IPS DF 19.7 (cell line): ENCODE measurements around the gene ABCC11.

Source experiments
- DNase-seq: peaks from one replicate; pipeline ENCODE4 v3.0.0-alpha.2; 2013; ENCODE audit warnings: low read depth, low spot score

ABCC11 gene

DNA sequence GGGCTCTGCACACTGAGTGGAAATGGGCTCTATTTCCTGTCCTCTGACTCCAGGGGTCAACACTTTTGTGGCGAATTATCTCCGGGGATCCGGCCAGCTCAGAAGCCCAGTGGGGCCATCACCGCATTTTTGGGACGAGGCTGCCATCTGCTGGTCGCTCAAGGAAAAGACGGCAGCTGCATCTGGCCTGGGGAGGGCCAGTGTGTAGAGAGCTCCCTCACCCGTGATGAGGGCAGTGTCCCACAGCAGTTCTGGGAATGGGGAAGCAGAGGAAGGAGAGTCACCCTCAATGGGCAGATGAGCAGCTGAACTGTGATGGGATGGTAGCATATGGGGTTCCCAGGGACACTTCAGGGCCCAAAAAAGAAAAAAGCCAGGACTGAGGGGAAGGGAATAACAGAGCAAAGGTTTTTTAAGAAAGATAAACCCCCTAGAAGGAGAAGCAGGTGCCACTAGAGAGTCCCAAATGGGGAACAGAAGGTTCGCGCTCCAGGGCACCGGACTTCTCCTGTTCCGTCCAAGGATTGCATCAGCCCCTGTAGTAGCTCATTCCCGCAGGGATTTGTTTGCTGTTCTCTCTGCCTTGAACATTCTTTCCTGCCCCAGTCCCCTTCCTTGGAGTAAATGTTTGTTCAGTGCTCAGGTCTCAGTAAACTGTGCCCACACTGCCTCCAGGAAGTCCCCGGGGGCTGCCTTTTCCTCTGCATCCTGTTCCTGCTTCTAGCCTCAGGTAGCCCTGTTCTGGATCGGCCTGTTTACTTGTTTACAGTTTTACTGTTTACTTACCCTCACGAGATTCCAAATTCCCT is 82.2 kb downstream of the ABCC11 start:
- no peak for DNase-seq

DNA sequence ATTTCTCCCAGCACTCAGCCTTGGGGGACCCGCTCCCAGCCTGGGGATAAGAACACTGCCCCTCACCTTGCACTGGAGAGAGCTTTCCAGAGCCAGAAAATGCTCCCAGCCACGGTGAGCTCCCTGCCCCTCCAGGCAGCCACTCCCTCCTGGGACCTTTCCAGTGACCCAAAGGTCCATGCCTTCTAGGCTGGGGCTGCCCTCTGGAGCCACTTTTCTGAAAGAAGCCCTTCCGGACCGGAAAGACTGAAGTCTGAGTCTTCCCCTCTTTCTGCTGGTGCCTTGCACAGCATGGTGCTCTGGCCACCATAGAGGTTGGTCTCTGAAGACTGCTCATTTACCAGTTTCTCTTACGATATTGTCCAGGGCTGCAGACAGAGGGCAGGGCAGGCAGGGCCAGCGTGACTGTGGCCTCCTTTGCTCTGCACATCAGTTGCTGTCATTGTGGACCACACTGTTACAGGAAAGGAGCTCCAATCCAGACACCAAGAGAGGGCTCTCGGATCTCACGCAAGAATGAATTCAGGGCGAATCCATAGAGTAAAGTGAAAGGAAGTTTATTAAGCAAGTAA is 84.4 kb downstream of the ABCC11 start:
- no peak for DNase-seq

DNA sequence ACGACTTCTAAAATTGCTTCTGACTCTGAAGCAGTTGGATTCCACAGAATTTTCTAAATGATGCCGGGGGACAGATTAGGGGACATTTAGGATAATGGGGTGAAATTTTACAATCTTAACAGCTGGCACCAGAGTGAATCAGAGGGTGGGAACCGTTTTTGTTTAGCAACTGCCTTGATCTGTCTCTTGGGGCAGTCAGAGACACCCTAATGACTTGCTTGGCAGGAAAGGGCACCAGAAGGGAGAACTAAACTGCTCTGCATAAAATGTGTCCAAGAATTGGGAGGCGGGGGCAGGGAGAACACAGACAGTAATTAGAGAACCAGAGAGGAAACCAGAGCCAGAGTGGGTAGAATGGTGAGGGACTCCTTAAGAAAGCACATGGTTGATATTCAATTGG is 85.4 kb downstream of the ABCC11 start:
- no peak for DNase-seq

DNA sequence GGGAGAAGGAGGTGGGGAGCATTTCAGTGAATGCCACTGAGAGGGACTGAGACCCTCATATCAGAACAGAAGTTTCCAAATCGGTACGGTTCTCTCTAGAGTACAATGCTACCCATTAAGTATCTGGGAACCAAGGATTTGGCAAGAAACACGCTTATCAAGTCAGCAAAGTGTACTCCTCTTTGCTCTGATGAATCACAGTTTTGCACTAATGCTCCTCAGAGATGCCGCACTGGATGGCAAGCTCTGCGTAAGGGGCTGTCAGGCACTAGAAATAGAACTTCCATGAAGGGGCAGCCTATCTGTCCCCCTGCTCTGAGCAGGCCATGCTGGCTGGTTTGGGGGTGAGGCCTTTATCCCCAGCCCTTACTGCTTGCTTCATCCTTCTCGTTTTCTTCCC is 86.8 kb downstream of the ABCC11 start:
- DNase-seq: no peak

DNA sequence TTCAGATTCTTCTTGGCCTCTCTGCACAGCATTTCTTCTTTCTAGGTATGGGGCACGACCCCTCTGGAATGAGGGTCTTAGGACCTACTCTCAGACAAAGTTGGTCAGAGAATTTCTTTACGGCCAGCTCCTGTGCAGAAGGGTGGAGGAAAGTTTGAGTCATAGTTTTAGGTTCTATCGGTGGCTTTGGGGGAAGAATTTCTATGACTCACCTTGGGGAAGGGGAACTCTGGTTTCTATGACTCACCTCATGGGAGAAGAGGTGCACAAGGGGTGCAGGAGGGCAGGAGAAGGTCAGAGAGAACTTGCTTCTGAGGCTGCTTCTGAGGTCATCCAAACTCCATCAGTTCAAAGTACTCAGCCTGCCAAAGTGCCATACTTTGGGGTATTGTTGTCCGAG is 89.0 kb downstream of the ABCC11 start:
- no peak for DNase-seq

DNA sequence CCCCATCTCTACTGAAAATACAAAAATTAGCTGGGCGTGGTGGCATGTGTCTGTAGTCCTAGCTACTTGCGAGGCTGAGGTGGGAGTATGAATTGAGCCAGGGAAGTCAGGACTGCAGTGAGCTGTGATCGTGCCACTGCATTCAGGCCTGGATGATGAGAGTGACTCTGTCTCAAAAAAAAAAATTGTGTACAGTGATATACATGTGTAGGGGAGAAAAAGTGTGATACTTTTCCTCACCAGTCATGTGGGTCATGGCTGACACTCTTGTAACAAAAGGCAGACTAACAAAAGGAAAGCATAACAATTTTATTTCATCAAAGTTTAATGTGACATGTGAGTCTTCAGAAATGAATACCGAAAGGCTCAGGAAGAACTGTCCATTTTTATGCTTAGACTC is 89.5 kb downstream of the ABCC11 start:
- DNase-seq: no peak

DNA sequence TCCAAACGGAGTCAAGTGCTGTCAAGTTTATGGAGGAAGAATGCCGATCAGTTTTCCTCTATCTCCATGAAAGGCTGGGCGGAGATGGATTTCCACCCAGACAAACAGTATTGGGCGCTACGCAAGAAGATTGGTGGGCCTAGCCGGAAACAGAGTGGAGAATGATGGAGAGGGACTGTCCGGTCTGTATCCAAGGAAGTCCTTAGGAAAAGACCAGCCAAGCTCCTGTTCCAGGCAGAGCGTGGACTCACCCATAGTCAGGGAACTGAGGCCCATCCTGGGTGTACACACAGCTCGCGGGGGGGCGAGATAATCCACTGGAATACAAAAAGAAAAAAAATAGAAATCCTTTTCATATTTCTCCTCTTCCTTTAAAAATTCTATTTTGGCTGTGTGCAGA is 90.0 kb downstream of the ABCC11 start:
- no peak for DNase-seq

DNA sequence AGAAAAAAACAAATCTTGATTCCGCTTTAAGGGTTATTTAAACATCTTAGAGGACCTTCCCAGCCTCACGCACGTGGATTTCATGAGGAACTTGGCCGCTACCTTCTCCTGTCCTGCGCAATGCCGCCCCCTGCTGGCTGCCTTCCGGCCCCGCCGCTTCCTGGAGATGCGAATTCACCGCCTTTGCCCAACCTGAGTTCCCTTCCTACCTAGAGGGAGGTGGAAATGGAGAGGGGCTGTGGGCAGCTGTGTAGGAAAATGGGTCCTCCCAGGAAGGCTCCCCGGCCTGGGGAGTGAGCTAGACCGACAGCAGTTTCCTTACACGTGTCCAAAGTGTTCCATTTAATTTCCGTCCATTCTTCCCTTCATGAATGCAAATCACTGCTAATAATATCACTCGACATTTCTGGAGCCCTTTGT is 90.5 kb downstream of the ABCC11 start:
- DNase-seq: no peak

DNA sequence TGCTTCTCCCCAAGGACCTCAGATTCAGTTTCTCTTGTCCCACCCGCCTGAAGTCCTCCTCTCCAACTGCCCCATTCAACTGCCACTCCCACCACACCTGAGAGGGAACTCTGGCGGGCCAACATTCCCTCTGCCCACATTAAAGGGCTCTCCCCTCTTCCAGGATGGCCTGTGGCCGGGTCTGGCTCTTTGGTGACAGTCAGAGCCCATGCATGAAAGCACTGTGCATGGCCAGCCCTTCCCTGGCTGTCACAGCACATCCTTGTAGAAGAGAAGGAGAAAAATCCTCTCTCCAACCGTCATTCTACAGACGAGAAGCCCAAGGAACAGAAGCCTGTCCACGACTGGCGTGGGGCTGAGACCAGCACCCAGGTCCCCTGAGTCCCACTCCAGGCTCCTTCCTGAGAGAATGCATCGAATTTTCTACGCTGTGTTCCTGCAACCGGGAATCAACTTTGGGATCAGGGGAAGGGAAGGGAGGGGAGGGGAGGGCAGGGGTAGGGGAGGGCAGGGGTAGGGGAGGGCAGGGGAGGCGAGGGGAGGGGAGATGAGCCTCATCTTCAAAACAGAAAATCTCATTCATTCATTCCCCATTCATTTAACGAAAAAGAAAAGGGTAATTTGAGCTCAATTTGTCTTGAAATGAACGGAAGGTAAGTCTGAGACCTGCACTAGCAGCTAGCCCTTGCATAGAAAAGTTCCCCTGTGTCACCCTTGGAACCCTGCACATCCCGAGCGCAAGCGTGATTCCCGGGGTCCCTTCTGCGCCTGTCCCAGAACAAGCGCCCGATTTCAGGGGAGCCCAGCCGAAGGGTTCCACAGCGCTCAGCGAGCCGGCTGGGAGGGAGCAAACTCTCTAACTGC is 91.2 kb downstream of the ABCC11 start, which contains the start of gene ABCC12:
TSS of gene ABCC12 (minus strand) at position 68 of the 864 bp plus-strand sequence. CDS start 9,569 bp downstream, outside the sequence.
- DNase-seq: no peak

DNA sequence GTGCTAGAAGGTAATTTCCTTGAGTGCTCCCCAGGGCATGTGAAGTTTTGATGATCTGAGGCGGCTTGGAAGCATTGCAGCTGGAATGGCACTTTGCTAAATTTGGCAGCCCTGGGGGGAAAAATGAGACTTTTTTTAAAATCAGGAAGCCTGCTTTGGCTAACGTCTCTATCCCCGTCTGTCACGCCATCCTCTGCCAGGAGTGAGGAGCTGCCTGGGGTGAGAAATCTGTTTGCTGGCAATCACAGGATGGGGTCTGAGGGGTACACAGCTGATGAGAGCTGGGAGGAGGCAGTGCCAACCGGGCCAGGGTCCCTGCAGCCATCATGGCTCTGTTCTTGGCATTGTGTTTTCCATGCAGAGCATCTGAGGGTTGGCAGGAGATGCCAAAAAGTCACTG is 93.6 kb downstream of the ABCC11 start:
- DNase-seq: no peak

DNA sequence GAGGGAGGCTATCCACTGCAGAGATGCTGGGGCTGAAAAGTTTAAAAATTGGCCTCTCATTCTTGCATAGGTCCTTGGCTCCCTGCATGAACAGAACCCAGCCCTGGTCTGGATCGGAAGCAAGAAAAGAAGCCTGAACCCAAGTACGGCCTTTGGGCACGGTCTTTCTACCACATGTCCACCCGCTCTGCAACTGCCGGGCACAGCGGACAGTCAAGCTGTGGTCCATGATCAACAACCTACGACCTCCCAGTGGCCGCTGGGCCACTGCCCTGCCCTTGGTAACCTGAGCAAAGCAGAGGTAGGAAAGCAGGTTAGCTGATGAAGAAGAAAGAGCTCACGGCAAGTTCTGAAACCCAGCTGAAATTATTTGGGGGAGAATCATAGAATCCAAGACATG is 95.1 kb downstream of the ABCC11 start:
- DNase-seq: no peak

DNA sequence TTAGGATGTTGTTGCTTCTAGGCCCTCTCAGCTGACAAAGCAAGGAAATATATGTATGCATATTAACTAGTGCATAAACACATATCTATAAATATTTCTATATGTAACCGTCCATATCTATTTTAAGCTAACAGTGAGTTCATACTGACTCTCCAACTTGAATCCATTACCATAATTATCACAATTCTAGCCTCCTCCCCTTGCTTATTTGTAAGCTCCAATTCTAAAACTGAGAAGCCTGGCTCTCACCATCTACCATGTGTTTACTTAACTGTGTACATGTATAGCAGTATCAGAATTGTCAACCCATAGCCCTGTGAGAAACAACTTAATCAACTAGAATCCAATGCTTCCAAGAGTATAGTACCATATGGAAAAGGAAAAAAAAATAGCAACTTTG is 96.6 kb downstream of the ABCC11 start:
- DNase-seq: no peak

DNA sequence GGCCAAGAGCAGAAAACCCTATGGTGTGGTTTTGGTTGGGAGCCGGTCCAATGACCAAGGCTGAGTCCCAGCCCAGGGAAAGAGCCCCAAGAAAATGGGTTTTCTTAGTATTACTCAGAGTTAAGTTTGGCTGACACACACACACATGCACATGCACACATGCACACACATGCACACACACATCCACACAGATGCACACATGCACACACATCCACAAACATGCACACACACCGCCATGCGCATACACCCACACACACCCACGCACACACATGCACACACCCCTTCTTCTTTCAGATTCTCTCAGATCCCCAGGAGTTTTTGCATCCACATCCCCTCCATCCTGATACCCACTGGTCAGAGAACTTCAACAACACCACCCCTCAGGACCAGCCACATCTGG is 100.6 kb downstream of the ABCC11 start:
- DNase-seq: no peak

DNA sequence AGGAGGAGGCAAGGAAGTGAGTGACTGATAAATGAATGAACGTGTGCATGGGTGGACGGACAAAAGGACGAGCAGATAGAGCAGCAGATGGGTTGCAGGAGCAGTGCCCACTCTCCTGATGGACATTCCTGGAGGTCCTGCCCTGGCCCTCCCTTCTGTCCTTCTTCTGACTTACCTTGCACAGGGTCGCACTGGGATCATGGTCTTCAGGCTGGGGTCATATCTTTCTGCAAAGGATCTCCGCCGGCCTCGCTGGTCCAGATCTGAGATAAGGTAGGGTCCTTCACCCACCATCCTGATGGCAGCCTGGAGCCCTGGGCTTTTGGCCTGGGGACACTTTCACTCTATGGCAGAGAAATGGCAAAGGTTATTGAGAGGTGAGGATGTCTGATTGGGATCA is 101.2 kb downstream of the ABCC11 start:
- no peak for DNase-seq

DNA sequence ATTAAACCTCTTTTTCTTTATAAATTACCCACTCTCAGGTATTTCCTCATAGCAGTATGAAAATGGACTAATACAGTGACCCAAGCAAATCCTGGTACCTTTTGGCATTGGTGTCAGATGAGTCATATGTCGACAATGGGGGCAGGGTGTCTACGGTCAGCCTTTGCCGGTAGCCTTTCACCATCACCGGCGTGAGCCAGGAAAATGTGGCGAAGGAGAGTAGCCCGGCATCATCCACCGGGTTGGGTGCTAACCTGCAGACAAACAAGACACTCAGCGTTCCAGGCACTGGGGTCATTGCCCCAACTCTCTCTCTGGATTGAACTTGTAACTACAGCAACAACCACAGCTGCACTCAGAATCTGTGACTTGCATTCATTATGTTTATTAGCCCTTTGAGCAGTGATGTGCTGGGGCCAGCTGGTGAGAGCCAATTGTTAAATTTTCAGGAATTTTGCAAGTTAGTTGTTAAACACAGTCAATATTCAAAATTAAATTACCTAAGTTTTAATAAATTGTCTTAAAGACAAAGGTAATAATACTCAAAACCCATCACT is 103.4 kb downstream of the ABCC11 start:
- DNase-seq: no peak

DNA sequence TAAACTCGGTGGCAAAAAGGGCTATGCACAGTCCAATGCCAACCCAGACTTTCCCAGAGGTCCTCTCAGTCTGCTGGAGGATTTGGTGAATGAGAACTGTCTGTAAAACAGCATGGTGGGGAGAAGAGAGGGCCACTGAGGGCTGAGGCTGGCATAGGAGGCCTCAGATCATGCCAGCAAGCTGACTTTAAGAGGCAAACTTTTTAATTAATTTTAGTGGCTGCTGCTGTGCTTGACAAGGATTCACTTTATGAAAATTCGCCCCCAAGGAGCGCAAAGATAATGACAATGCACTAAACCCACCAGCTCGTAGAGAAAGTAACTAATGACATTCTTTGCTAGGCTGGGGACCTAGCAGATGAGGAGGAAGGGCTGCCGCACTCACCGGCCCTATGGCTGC is 106.5 kb downstream of the ABCC11 start:
- no peak for DNase-seq

DNA sequence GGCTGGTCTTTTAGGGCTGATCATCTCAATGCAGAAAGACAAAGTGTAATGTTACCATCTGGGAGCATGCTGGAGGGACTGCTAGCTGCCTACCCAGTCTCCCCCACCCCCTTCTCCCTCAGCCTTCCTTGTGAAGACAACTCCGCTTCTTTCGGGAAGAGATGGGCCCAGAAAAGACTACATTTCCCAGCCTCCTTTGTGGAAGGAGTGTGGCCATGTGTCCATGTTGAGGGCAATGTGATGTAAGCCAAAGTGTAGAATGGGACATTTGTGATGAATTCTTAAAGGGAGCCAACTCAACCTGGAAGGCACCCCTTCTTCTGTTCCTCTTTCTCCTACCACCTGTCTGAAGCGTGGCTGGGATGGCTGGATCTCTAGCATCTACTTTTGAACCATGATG is 107.8 kb downstream of the ABCC11 start:
- DNase-seq: no peak

DNA sequence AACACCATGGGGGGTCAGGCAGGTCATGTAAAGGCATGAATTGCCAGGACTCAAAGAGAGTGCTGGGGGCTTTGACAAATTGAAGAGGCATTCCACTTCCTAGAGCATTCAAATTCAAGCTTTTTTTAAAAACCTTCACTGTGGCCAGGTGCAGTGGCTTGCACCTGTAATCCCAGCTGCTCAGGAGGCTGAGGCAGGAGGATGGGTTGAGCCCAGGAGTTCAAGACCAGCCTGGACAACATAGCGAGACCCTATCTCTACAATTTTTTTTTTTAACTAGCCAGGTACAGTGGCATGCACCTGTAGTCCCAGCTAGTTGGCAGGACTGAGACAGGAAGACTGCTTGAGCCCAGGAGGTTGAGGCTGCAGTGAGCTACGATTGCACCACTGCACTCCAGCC is 108.8 kb downstream of the ABCC11 start:
- DNase-seq: no peak

DNA sequence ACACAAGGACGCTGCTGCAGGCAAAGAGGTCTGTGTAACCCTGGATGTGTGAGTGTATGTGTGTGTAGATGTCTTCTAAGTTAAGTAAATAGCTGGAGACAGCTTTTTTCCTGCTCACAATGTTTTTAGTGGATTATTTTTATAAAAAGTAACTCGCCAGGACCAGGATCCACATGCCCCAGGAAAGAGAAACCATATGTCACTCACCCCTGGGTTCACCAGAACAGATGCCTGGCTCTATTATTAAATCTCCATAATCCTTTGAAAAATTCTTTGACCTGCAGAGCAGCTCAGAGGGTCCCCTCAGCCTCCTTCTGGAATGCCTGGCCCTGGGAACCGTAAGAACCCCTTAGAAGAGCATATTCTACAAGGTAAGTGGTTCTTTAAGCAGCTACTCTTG is 109.5 kb downstream of the ABCC11 start:
- no peak for DNase-seq

DNA sequence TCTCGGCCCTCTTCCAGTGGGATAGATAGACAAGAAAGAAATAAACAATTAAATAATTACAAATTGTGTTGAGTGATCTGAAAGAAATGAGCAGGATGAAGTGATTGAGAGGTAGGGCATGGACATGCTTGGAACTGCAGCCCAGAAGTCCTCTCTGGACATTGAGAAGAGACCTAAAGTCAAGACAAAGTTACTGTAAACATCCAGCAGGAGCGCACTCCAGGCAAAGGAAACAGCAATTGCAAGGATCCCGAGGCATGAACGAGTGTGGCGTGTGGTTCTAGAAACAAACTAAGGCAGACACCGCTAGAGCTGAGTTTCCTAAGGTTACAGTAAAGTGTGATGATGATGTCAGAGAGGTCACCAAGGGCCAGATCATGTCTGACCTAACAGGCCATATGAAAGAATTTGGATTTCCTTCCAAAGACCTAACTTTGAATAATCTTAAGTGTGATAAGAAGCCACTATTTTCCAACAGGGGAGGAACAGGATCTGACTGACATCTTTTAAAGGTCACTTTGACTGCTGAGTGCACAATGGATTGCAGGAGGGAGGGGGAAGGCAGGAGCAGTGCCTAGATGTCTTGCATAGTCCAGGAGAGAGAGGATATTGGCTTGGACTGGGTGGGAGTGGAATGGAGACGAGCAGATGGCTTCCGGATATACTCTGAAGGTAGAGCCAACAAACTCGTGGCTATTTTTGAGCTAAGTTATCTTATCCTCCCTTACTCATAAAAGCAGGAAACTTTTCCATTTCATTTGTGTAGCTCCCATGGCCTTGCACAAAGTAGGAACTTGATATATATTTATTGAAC is 110.6 kb downstream of the ABCC11 start:
- no peak for DNase-seq

DNA sequence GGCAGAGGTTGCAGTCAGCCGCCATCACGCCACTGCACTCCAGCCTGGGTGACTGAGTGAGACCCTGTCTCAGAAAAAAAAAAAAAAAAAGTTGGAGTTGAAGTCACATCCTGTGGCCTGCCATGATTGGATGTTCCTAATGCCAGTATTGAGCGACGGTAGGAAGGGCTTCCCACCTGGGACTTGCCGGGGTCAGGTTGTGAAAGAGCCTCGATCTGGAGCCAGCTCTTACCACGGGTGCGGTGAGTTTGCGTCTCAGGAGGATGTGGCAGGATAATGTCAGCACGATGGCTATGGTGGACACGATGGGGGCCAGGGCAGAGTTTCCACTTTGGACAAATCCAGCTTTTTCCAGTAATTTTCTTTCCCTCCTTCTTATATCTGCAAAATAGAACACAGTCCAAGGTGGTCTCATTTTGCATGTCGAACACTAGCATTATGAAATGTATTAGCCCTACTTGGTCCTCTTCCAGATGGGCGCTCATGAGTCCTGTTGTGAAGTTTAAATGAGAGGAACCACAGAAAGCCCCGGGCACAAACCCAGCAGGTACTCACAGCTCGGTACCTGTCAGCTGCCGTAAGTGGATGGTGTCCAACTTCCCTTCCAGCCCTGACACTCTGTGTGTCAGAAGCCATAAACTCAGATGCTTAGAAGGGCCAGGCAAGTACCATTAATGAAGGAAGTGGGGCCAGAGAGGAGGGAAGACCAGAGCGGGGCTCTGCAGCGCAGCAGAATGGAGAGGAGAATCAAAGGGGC is 113.7 kb downstream of the ABCC11 start:
- DNase-seq: no peak
